IMR-90 (cell line): ENCODE data around the gene ACTMAP. TPM values are rescaled to one million over a fixed set of nuclear protein-coding genes. Genes with fewer than 3 reads are reported as not detected.

ENCODE experiments used
- ATAC-seq: fragments of 200-7000 bp; cut with Tn5 transposase; 2 replicates; pipeline ENCODE4 v1.9.1; 2020; ENCODE audit warnings: low read depth, mild to moderate bottlenecking, moderate library complexity
- BruUV-seq: library from RNA; stranded (reverse); fragments of 400-500 nt; replicated peaks from 2 replicates; lab custom pipeline; 2021; lab: Mats Ljungman, UMichigan
- CTCF ChIA-PET: fragments of 300-600 bp; formaldehyde crosslinking; extraction: SDS; loops from one replicate; lab custom pipeline; 2021; ENCODE audit warnings: antibody characterized with exemption; lab: Yijun Ruan, JAX
- POLR2A ChIA-PET: fragments of 300-600 bp; sonication (Branson Sonifier 250); formaldehyde crosslinking; loops from one replicate; lab custom pipeline; 2022; ENCODE audit warnings: antibody characterized with exemption; ENCODE audit not compliant: unreplicated experiment; lab: Charles Lee
- DNase-seq: peaks from one replicate; pipeline ENCODE4 v3.0.0; 2013
- H2AFZ ChIP-seq: replicated peaks from 2 replicates; pipeline ENCODE3; 2013; ENCODE audit warnings: low read length, mild to moderate bottlenecking; ENCODE audit not compliant: poor library complexity
- H2AK5ac ChIP-seq: 2 replicates; pipeline ENCODE4 v1.6.1; 2013; ENCODE audit warnings: low read depth, low read length, inconsistent platforms
- H2AK9ac ChIP-seq: replicated peaks from 2 replicates; pipeline ENCODE3; 2013; ENCODE audit warnings: mild to moderate bottlenecking, low read depth, low read length, moderate library complexity; ENCODE audit not compliant: poor library complexity
- H2BK120ac ChIP-seq: 2 replicates; pipeline ENCODE4 v1.6.1; 2013; ENCODE audit warnings: low read depth, low read length, inconsistent platforms
- H2BK15ac ChIP-seq: 3 replicates; pipeline ENCODE4 v1.6.1; 2013; ENCODE audit warnings: low read depth, low read length, inconsistent platforms
- H2BK20ac ChIP-seq: 2 replicates; pipeline ENCODE4 v1.6.1; 2013; ENCODE audit warnings: low read depth, mild to moderate bottlenecking, inconsistent platforms, low read length, moderate library complexity
- H2BK5ac ChIP-seq: 2 replicates; pipeline ENCODE4 v1.6.1; 2013; ENCODE audit warnings: mild to moderate bottlenecking, low read depth, low read length, inconsistent platforms; ENCODE audit not compliant: poor library complexity, severe bottlenecking
- H3K14ac ChIP-seq: replicated peaks from 2 replicates; pipeline ENCODE4 v1.6.1; 2013; ENCODE audit warnings: low read depth, low read length, inconsistent platforms
- H3K18ac ChIP-seq: 2 replicates; pipeline ENCODE4 v1.6.1; 2013; ENCODE audit warnings: low read depth, low read length, control low read depth
- H3K23ac ChIP-seq: 2 replicates; pipeline ENCODE4 v1.6.1; 2013; ENCODE audit warnings: low read depth, low read length, inconsistent platforms
- H3K27ac ChIP-seq: 2 replicates; pipeline ENCODE4 v1.5.1; 2013; ENCODE audit warnings: mild to moderate bottlenecking, control low read depth, low read length; ENCODE audit not compliant: insufficient read depth
- H3K27me3 ChIP-seq: 2 replicates; pipeline ENCODE4 v1.6.1; 2013; ENCODE audit warnings: low read length; ENCODE audit not compliant: control insufficient read depth, insufficient read depth
- H3K36me3 ChIP-seq: 2 replicates; pipeline ENCODE4 v1.6.1; 2013; ENCODE audit warnings: low read length, mixed read lengths; ENCODE audit not compliant: control insufficient read depth, insufficient read depth
- H3K4ac ChIP-seq: 2 replicates; pipeline ENCODE4 v1.6.1; 2013; ENCODE audit warnings: low read depth, low read length, inconsistent platforms
- H3K4me1 ChIP-seq: 2 replicates; pipeline ENCODE4 v1.6.1; 2013; ENCODE audit warnings: low read length, mixed read lengths; ENCODE audit not compliant: control insufficient read depth, insufficient read depth
- H3K4me2 ChIP-seq: 2 replicates; pipeline ENCODE4 v1.6.1; 2013; ENCODE audit warnings: low read depth, mild to moderate bottlenecking, control low read depth, low read length, moderate library complexity
- H3K4me3 ChIP-seq: 2 replicates; pipeline ENCODE4 v1.5.1; 2013; ENCODE audit warnings: low read depth, mild to moderate bottlenecking, control low read depth, low read length, moderate library complexity; ENCODE audit not compliant: insufficient read depth
- H3K56ac ChIP-seq: 2 replicates; pipeline ENCODE4 v1.6.1; 2013; ENCODE audit warnings: low read length, inconsistent platforms; ENCODE audit not compliant: insufficient read depth; ENCODE audit errors: extremely low read depth
- H3K79me1 ChIP-seq, 2 experiments: 2 replicates each; pipeline ENCODE4 v1.6.1; 2013; ENCODE audit warnings: low read length in 2 of 2, inconsistent platforms in 1 of 2, low read depth in 1 of 2
- H3K9ac ChIP-seq: 2 replicates; pipeline ENCODE4 v1.6.1; 2013; ENCODE audit warnings: low read depth, low read length, control low read depth
- H3K9me1 ChIP-seq: 2 replicates; pipeline ENCODE4 v1.6.1; 2013; ENCODE audit warnings: low read length, inconsistent platforms; ENCODE audit not compliant: insufficient read depth
- H3K9me3 ChIP-seq: 2 replicates; pipeline ENCODE4 v1.6.1; 2013; ENCODE audit warnings: low read length; ENCODE audit not compliant: control insufficient read depth, insufficient read depth
- H4K20me1 ChIP-seq: 2 replicates; pipeline ENCODE4 v1.6.1; 2013; ENCODE audit warnings: low read length, inconsistent platforms; ENCODE audit not compliant: insufficient read depth
- H4K5ac ChIP-seq: 2 replicates; pipeline ENCODE4 v1.6.1; 2013; ENCODE audit warnings: mild to moderate bottlenecking, low read depth, low read length, control low read depth
- H4K8ac ChIP-seq, 2 experiments: 2 replicates each; pipeline ENCODE4 v1.6.1; 2013; ENCODE audit warnings: low read depth in 2 of 2, low read length in 2 of 2, control low read depth in 1 of 2, inconsistent platforms in 1 of 2
- H4K91ac ChIP-seq: 2 replicates; pipeline ENCODE4 v1.6.1; 2013; ENCODE audit warnings: low read depth, low read length, inconsistent platforms; ENCODE audit not compliant: insufficient read depth
- CHD1 ChIP-seq: IDR thresholded peaks from 2 replicates; pipeline ENCODE4 v1.6.1; 2012; ENCODE audit warnings: low read depth, low read length, improper control_type of control experiment
- FOS ChIP-seq: fragments of 150-350 bp; IDR thresholded peaks from 2 replicates; pipeline ENCODE4 v1.6.1; 2016; ENCODE audit warnings: low read depth, low read length
- RAD21 ChIP-seq: IDR thresholded peaks from 2 replicates; pipeline ENCODE4 v1.6.1; 2012; ENCODE audit warnings: low read length, improper control_type of control experiment
- RFX5 ChIP-seq: IDR thresholded peaks from 2 replicates; pipeline ENCODE4 v1.8.0; 2012; ENCODE audit warnings: low read depth, mild to moderate bottlenecking, low read length, moderate library complexity
- whole genome bisulfite sequencing, 2 experiments: methylation state at CpG; one replicate each; pipeline versions ENCODE4 v1.1.5 to v1.1.7; 2013; ENCODE audit warnings: missing lambda C conversion rate in 2 of 2; ENCODE audit not compliant: insufficient read length in 1 of 2; ENCODE audit errors: extremely low coverage in 2 of 2; 5-methylcytosine and 5-hydroxymethylcytosine counted together
- dilution Hi-C: fragments of 300-500 bp; cut with HindIII; formaldehyde crosslinking; loops from one replicate; pipeline ENCODE4 v1.14.3; 2018; ENCODE audit warnings: low sequenced_read_pairs; ENCODE audit not compliant: unreplicated experiment
- in situ Hi-C: fragments of 300-500 bp; cut with MboI; formaldehyde crosslinking; loops from 3 replicates; pipeline ENCODE4 v1.14.3; 2019; ENCODE audit warnings: low sequenced_read_pairs, inconsistent platforms, mixed read lengths
- intact Hi-C: fragments of 100-400 bp; cut with micrococcal nuclease; formaldehyde crosslinking; loops from 2 replicates; pipeline ENCODE4 v1.10.0; 2022
- polyA plus RNA-seq, 3 experiments: library from polyadenylated mRNA; depleted of rRNA; stranded (reverse); fragments of >200 nt; gene quantifications; 2 replicates each; pipeline ENCODE4 v1.2.3, GENCODE V29; 2012; ENCODE audit warnings: low replicate concordance in 1 of 3
- total RNA-seq: library from RNA; depleted of rRNA; stranded (reverse); fragments of >200 nt; gene quantifications from 2 replicates; pipeline ENCODE4 v1.2.3, GENCODE V29; 2012

ACTMAP gene
- total and polyA plus RNA-seq, 2 of the 4 experiments (the other 2 are of a cell fraction), result 0.54 to 5.4 TPM

DNA sequence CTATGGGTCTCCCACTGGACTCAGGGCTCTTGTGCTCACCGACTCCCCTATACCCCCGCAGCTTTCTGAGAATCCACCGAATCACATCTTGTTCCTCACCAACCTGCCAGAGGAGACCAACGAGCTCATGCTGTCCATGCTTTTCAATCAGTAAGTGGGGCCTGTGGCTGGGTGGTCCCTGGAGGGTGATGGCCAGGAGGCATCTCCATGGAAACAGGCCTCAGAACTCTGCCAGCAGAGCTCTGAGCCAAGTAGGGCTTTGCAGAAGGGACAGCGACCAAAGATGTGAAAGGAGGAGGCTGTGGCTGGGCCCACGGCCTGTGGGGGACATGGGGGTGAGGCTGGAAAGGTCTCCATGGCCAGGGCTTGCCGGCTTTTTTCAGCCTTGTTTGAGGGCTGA, 13.2 kb upstream of the ACTMAP start:
- ATAC-seq (no peak), DNase-seq (no peak)
- no peak overlapping the region for H4K5ac ChIP-seq
- ChIA-PET CTCF (no interaction called here), POLR2A (no interaction called here)
- peaks cover 8% of the 10 kb centered on the region for H4K20me1 ChIP-seq
- BruUV-seq, result no TSS peak
- H2BK120ac ChIP-seq, result no peak overlapping the region
- H3K4me1 ChIP-seq, result no peaks in the 10 kb centered on the region
- H3K9ac ChIP-seq, result no peak overlapping the region
- no peaks in the 10 kb centered on the region for H3K9me3 ChIP-seq
- H2AK9ac ChIP-seq, result peak overlapping the region; percentile 15
- H2BK20ac ChIP-seq, result no peak overlapping the region
- H3K4ac ChIP-seq, result no peak overlapping the region
- H3K23ac ChIP-seq, result no peak overlapping the region
- no peak overlapping the region for H3K4me2 ChIP-seq
- no peak overlapping the region for H4K8ac ChIP-seq
- H3K14ac ChIP-seq, result no peak overlapping the region
- H2AFZ ChIP-seq, result no peak overlapping the region
- in situ Hi-C loops, result no loop called here
- no peak overlapping the region for H4K91ac ChIP-seq
- H3K27me3 ChIP-seq, result no peaks in the 10 kb centered on the region
- no peak for TF ChIP-seq FOS
- no peak for TF ChIP-seq CHD1
- no peak for TF ChIP-seq RAD21
- TF ChIP-seq RFX5, result no peak
- H3K79me1 ChIP-seq, result peaks cover 26 to 35% of the 10 kb centered on the region in 2 experiments
- intact Hi-C loops, result no loop called here
- WGBS, 2 experiments, result 86% methylated on average over 1 of the region's 7 CpGs; no CpG with 5 or more reads in 1 of the 2 experiments
- H2AK5ac ChIP-seq, result no peak overlapping the region
- dilution Hi-C loops, result no loop called here
- H3K36me3 ChIP-seq, result peaks cover 75% of the 10 kb centered on the region
- H3K27ac ChIP-seq, result no peak overlapping the region
- H2BK5ac ChIP-seq, result no peak overlapping the region
- H3K18ac ChIP-seq, result no peak overlapping the region
- no peak overlapping the region for H3K4me3 ChIP-seq
- H3K56ac ChIP-seq, result no peak overlapping the region
- peaks cover under 1% of the 10 kb centered on the region; the same call in 1 of the 2 replicates for H3K9me1 ChIP-seq
- H2BK15ac ChIP-seq, result no peak overlapping the region
